ENCODE data around the gene GPR61.

GRCh38 chr1:109573785-109574184 is 34.1 kb downstream of the GPR61 start:
- TF ChIP-seq, protein P1, sequence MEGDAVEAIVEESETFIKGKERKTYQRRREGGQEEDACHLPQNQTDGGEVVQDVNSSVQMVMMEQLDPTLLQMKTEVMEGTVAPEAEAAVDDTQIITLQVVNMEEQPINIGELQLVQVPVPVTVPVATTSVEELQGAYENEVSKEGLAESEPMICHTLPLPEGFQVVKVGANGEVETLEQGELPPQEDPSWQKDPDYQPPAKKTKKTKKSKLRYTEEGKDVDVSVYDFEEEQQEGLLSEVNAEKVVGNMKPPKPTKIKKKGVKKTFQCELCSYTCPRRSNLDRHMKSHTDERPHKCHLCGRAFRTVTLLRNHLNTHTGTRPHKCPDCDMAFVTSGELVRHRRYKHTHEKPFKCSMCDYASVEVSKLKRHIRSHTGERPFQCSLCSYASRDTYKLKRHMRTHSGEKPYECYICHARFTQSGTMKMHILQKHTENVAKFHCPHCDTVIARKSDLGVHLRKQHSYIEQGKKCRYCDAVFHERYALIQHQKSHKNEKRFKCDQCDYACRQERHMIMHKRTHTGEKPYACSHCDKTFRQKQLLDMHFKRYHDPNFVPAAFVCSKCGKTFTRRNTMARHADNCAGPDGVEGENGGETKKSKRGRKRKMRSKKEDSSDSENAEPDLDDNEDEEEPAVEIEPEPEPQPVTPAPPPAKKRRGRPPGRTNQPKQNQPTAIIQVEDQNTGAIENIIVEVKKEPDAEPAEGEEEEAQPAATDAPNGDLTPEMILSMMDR (IDR thresholded peaks at IDR 0.05), result no peak
- TF ChIP-seq POLR2A (IDR thresholded peaks at IDR 0.05), result no peak

Data from right lobe of liver (tissue), 4 donors.